Loucy (cell line): Measurements from ENCODE around the gene INO80D.

Experiments used
- H2AFZ ChIP-seq: fragments of 200-600 bp; sonication (generic); 2 replicates; pipeline ENCODE4 v1.6.0; 2016; ENCODE audit warnings: antibody characterized with exemption, mild to moderate bottlenecking, low read length, moderate library complexity
- H3F3A ChIP-seq: fragments of 200-600 bp; 2 replicates; pipeline ENCODE4 v1.6.0; 2016; ENCODE audit warnings: antibody characterized with exemption, low read depth, mild to moderate bottlenecking
- H3K27me3 ChIP-seq: fragments of 200-600 bp; sonication (generic); 2 replicates; pipeline ENCODE4 v1.6.1; 2014; ENCODE audit warnings: low read length, mild to moderate bottlenecking; ENCODE audit not compliant: insufficient read depth, poor library complexity, severe bottlenecking
- H3K36me3 ChIP-seq: fragments of 200-600 bp; sonication (generic); 2 replicates; pipeline ENCODE4 v1.6.1; 2016; ENCODE audit warnings: low read length; ENCODE audit not compliant: insufficient read depth
- H3K4me1 ChIP-seq: fragments of 200-600 bp; sonication (generic); 2 replicates; pipeline ENCODE4 v1.5.1; 2014; ENCODE audit warnings: low read length, mild to moderate bottlenecking; ENCODE audit not compliant: insufficient read depth, poor library complexity, severe bottlenecking
- H3K4me2 ChIP-seq: fragments of 200-600 bp; sonication (generic); 2 replicates; pipeline ENCODE4 v1.6.0; 2014; ENCODE audit warnings: antibody characterized with exemption, low read length, low read depth, mild to moderate bottlenecking; ENCODE audit not compliant: poor library complexity, severe bottlenecking
- H3K4me3 ChIP-seq: fragments of 200-600 bp; sonication (generic); 2 replicates; pipeline ENCODE4 v1.5.1; 2014; ENCODE audit warnings: low read length, mild to moderate bottlenecking, mixed read lengths; ENCODE audit not compliant: poor library complexity, severe bottlenecking
- H3K79me2 ChIP-seq: fragments of 200-600 bp; sonication (generic); 2 replicates; pipeline ENCODE4 v1.6.1; 2014; ENCODE audit warnings: low read length; ENCODE audit not compliant: insufficient read depth
- H3K9ac ChIP-seq: fragments of 200-600 bp; sonication (generic); 2 replicates; pipeline ENCODE4 v1.6.0; 2014; ENCODE audit warnings: mild to moderate bottlenecking, low read depth, low read length, moderate library complexity; ENCODE audit not compliant: poor library complexity, severe bottlenecking
- H3K9me2 ChIP-seq: fragments of 200-600 bp; sonication (generic); replicated peaks from 2 replicates; pipeline ENCODE4 v1.6.1; 2016; ENCODE audit warnings: low read depth, low read length, mixed read lengths
- H3K9me3 ChIP-seq: fragments of 200-600 bp; sonication (generic); 2 replicates; pipeline ENCODE4 v1.6.1; 2014; ENCODE audit warnings: mild to moderate bottlenecking, antibody characterized with exemption, low read length, low read depth; ENCODE audit not compliant: insufficient read depth
- H4K20me1 ChIP-seq: fragments of 200-600 bp; sonication (generic); 2 replicates; pipeline ENCODE4 v1.6.0; 2014; ENCODE audit warnings: antibody characterized with exemption, low read length, mild to moderate bottlenecking; ENCODE audit not compliant: insufficient read depth, poor library complexity, severe bottlenecking
- CTCF ChIP-seq: fragments of 200-600 bp; sonication (generic); conservative IDR thresholded peaks from 2 replicates; pipeline ENCODE4 v1.5.1; 2014; ENCODE audit warnings: mild to moderate bottlenecking, antibody characterized with exemption, low read length
- EZH2phosphoT487 ChIP-seq: fragments of 200-600 bp; IDR thresholded peaks from 2 replicates; pipeline ENCODE4 v1.6.1; 2018; ENCODE audit warnings: antibody characterized with exemption, mild to moderate bottlenecking, moderate library complexity, borderline replicate concordance

INO80D gene

GRCh38 chr2:205976120-205976814 is 109.7 kb downstream of the INO80D start:
- Histone ChIP-seq H3K4me1 (no peaks in the 10 kb centered on the region), H3K4me3 (no peak overlapping the region), H3K9me3 (no peaks in the 10 kb centered on the region; the same call in 1 of the 2 replicates), H2AFZ (no peak overlapping the region), H3F3A (no peaks in the 10 kb centered on the region), H3K4me2 (no peak overlapping the region), H3K9ac (no peak overlapping the region), H3K79me2 (no peaks in the 10 kb centered on the region), H3K36me3 (no peaks in the 10 kb centered on the region), H3K27me3 (no peaks in the 10 kb centered on the region), H3K9me2 (no peaks in the 10 kb centered on the region), H4K20me1 (no peaks in the 10 kb centered on the region)
- TF ChIP-seq EZH2phosphoT487: no peak
- TF ChIP-seq CTCF: no peak

- H4K20me1 ChIP-seq: no peaks in the 10 kb centered on the region
- H3K9me2 ChIP-seq: no peaks in the 10 kb centered on the region
- TF ChIP-seq EZH2phosphoT487: no peak
- no peak for TF ChIP-seq CTCF
- H3K27me3 ChIP-seq: no peaks in the 10 kb centered on the region
- H3F3A ChIP-seq: no peaks in the 10 kb centered on the region
- H3K4me3 ChIP-seq: no peak overlapping the region
- H3K4me2 ChIP-seq: no peak overlapping the region
- no peak overlapping the region for H3K9ac ChIP-seq
- no peaks in the 10 kb centered on the region; the same call in 1 of the 2 replicates for H3K9me3 ChIP-seq
- H2AFZ ChIP-seq: peak overlapping the region; percentile 38; the same call in 1 of the 2 replicates
- no peaks in the 10 kb centered on the region for H3K36me3 ChIP-seq
- no peaks in the 10 kb centered on the region for H3K4me1 ChIP-seq
- H3K79me2 ChIP-seq: no peaks in the 10 kb centered on the region
These were observed 110.7 kb downstream of the INO80D start for GRCh38 chr2:205975082-205975949.

- no peaks in the 10 kb centered on the region for H3K9me3 ChIP-seq
- peak overlapping the region; percentile 36; the same call in 1 of the 2 replicates for H2AFZ ChIP-seq
- H3K9me2 ChIP-seq: no peaks in the 10 kb centered on the region
- H3K4me3 ChIP-seq: no peak overlapping the region
- H3K9ac ChIP-seq: no peak overlapping the region
- no peak overlapping the region for H3K4me2 ChIP-seq
- H4K20me1 ChIP-seq: no peaks in the 10 kb centered on the region
- no peak for TF ChIP-seq EZH2phosphoT487
- no peak for TF ChIP-seq CTCF
- H3K27me3 ChIP-seq: no peaks in the 10 kb centered on the region
- H3K79me2 ChIP-seq: no peaks in the 10 kb centered on the region
- no peaks in the 10 kb centered on the region for H3K36me3 ChIP-seq
- no peaks in the 10 kb centered on the region for H3F3A ChIP-seq
- no peaks in the 10 kb centered on the region for H3K4me1 ChIP-seq
These were observed 113.9 kb downstream of the INO80D start for GRCh38 chr2:205972113-205972512.
